Tibial nerve (tissue), 3 donors: Measurements from ENCODE around the gene FGD5.

ENCODE experiments used
- POLR2A ChIP-seq, 2 donors: fragments of 450-650 bp; IDR thresholded peaks; one replicate each; pipeline ENCODE4 v1.6.1; 2017; ENCODE audit warnings: antibody characterized with exemption in 2 of 2, mild to moderate bottlenecking in 2 of 2, moderate library complexity in 2 of 2
- TF ChIP-seq, protein P1 (sequence below), 5 experiments: fragments of 200-600 bp in 3 of 5; fragments of 450-650 bp in 2 of 5; sonication (generic) in 3 of 5; IDR thresholded peaks; one replicate each; pipeline ENCODE4 v1.5.1; 2016 to 2019; ENCODE audit warnings: antibody characterized with exemption in 5 of 5, mild to moderate bottlenecking in 3 of 5, moderate library complexity in 2 of 5

DNA sequence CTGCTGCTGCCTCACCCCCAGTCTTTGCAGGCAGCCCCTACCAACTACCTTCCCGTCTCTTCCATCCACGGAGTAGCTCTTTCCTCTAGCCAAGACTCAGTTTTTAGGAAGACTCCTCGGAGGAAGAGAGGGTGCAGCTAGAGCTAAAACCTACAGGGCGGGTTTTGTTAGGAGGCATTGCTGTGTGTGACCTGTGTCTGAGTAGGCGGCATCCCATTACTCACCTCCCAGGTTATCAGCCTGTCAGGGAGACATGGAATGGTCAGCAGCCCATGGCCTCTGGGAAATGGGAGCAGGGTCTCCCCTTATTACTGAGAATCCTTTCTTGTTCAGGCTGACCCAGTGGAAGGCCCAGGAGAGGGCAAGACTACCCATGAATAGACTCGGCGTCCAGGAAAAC lies 43.8 kb upstream of the FGD5 start:
- TF ChIP-seq, protein P1, sequence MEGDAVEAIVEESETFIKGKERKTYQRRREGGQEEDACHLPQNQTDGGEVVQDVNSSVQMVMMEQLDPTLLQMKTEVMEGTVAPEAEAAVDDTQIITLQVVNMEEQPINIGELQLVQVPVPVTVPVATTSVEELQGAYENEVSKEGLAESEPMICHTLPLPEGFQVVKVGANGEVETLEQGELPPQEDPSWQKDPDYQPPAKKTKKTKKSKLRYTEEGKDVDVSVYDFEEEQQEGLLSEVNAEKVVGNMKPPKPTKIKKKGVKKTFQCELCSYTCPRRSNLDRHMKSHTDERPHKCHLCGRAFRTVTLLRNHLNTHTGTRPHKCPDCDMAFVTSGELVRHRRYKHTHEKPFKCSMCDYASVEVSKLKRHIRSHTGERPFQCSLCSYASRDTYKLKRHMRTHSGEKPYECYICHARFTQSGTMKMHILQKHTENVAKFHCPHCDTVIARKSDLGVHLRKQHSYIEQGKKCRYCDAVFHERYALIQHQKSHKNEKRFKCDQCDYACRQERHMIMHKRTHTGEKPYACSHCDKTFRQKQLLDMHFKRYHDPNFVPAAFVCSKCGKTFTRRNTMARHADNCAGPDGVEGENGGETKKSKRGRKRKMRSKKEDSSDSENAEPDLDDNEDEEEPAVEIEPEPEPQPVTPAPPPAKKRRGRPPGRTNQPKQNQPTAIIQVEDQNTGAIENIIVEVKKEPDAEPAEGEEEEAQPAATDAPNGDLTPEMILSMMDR (IDR thresholded peaks at IDR 0.05), result no peak
- TF ChIP-seq POLR2A (IDR thresholded peaks at IDR 0.05), result no peak
